Ishikawa (cell line): Measurements from ENCODE around the gene ATP5MC2.

ENCODE experiments used
- CEBPB ChIP-seq: IDR thresholded peaks from 2 replicates; pipeline ENCODE4 v1.6.1; 2012
- CREB1 ChIP-seq: IDR thresholded peaks from 2 replicates; pipeline ENCODE4 v1.6.1; 2012; ENCODE audit warnings: low read depth
- EP300 ChIP-seq: IDR thresholded peaks from 2 replicates; pipeline ENCODE4 v1.6.1; 2012; ENCODE audit warnings: borderline replicate concordance
- FOXM1 ChIP-seq: IDR thresholded peaks from 2 replicates; pipeline ENCODE4 v1.6.1; 2012; ENCODE audit warnings: low read depth, borderline replicate concordance
- MAX ChIP-seq: IDR thresholded peaks from 2 replicates; pipeline ENCODE4 v1.6.1; 2012
- NFIC ChIP-seq: IDR thresholded peaks from 2 replicates; pipeline ENCODE4 v1.6.1; 2012
- RAD21 ChIP-seq: IDR thresholded peaks from 2 replicates; pipeline ENCODE4 v1.6.1; 2012; ENCODE audit warnings: low read depth
- REST ChIP-seq: IDR thresholded peaks from 2 replicates; pipeline ENCODE4 v1.6.1; 2012; ENCODE audit warnings: low read depth, mild to moderate bottlenecking
- USF1 ChIP-seq: IDR thresholded peaks from 2 replicates; pipeline ENCODE4 v1.6.1; 2012
- YY1 ChIP-seq: IDR thresholded peaks from 2 replicates; pipeline ENCODE4 v1.6.1; 2012; ENCODE audit warnings: low read depth
- ZBTB7A ChIP-seq: IDR thresholded peaks from 2 replicates; pipeline ENCODE4 v1.6.1; 2012; ENCODE audit warnings: low read depth

- TF ChIP-seq MAX (no peak), EP300 (no peak), CREB1 (no peak), FOXM1 (no peak), CEBPB (no peak), RAD21 (no peak), NFIC (no peak), ZBTB7A (no peak), YY1 (no peak), REST (no peak), USF1 (no peak)
Observed at GRCh38 chr12:53720946-53721345, 45.1 kb upstream of the ATP5MC2 start.
